HepG2 (cell line): ENCODE results near the gene ACRBP. TPM values are rescaled to one million over a fixed set of nuclear protein-coding genes. Genes with fewer than 3 reads are reported as not detected.

Source experiments
- ARNT2 ChIP-seq: sonication (generic); formaldehyde crosslinking; IDR thresholded peaks from 2 replicates; pipeline ENCODE4 v1.8.0; 2022; ENCODE audit warnings: mild to moderate bottlenecking, low read depth, missing genetic modification reagents, moderate library complexity
- CBX5 ChIP-seq: sonication (generic); formaldehyde crosslinking; IDR thresholded peaks from 2 replicates; pipeline ENCODE4 v1.4.0; 2020; ENCODE audit warnings: missing genetic modification reagents, borderline replicate concordance
- ETV5 ChIP-seq: IDR thresholded peaks from 2 replicates; pipeline ENCODE4 v1.6.1; 2018; ENCODE audit warnings: missing biosample characterization, missing genetic modification reagents, inconsistent platforms, borderline replicate concordance
- FOSL2 ChIP-seq: sonication (generic); formaldehyde crosslinking; IDR thresholded peaks from 2 replicates; pipeline ENCODE4 v1.4.0; 2020; ENCODE audit warnings: missing genetic modification reagents
- KAT8 ChIP-seq: IDR thresholded peaks from 2 replicates; pipeline ENCODE4 v1.6.1; 2016; ENCODE audit warnings: missing genetic modification reagents, missing compliant biosample characterization
- MBNL3 ChIP-seq: fragments of 250-450 bp; sonication (Bioruptor Pico); conservative IDR thresholded peaks from 2 replicates; pipeline ENCODE4 v1.8.0; 2022; ENCODE audit warnings: mild to moderate bottlenecking, inconsistent platforms
- MLLT10 ChIP-seq: sonication (generic); formaldehyde crosslinking; IDR thresholded peaks from 2 replicates; pipeline ENCODE4 v1.4.0; 2020; ENCODE audit warnings: missing genetic modification reagents
- RFX1 ChIP-seq: fragments of 450-650 bp; IDR thresholded peaks from 2 replicates; pipeline ENCODE4 v1.6.1; 2017
- TARDBP ChIP-seq: sonication (generic); formaldehyde crosslinking; IDR thresholded peaks from 2 replicates; pipeline ENCODE4 v1.8.0; 2022; ENCODE audit warnings: mild to moderate bottlenecking, missing genetic modification reagents
- ZNF232 ChIP-seq: sonication (generic); formaldehyde crosslinking; IDR thresholded peaks from 2 replicates; pipeline ENCODE4 v1.4.0; 2020; ENCODE audit warnings: missing genetic modification reagents, borderline replicate concordance
- ZNF33B ChIP-seq: sonication (generic); formaldehyde crosslinking; IDR thresholded peaks from 2 replicates; pipeline ENCODE4 v1.5.1; 2020; ENCODE audit warnings: mild to moderate bottlenecking, missing genetic modification reagents
- ZNF530 ChIP-seq: sonication (generic); formaldehyde crosslinking; IDR thresholded peaks from 2 replicates; pipeline ENCODE4 v1.5.0; 2020; ENCODE audit warnings: low read depth, mild to moderate bottlenecking, missing genetic modification reagents
- ZNF598 ChIP-seq: sonication (generic); formaldehyde crosslinking; IDR thresholded peaks from 2 replicates; pipeline ENCODE4 v1.5.1; 2020; ENCODE audit warnings: mild to moderate bottlenecking, missing genetic modification reagents, borderline replicate concordance
- polyA plus RNA-seq, 8 experiments: library from polyadenylated mRNA; depleted of rRNA in 3 of 8; stranded (reverse) in 7 of 8; unstranded in 1 of 8; fragments of >200 nt; fragmentation: Illumina TruSeq in 4 of 8; extraction: Trizol in 4 of 8; gene quantifications; 2 replicates each; pipeline versions ENCODE4 v1.2.1 to v1.2.3, GENCODE V29; 2011 to 2016; ENCODE audit warnings: low read depth in 4 of 8, missing spikeins in 1 of 8, mixed read lengths in 1 of 8; ENCODE audit not compliant: insufficient read depth in 1 of 8
- total RNA-seq, 5 experiments: library from RNA; depleted of rRNA; stranded (reverse); fragments of >200 nt; fragmentation: Illumina TruSeq; extraction: Trizol; gene quantifications; 2 replicates each; pipeline ENCODE4 v1.2.3, GENCODE V29; 2016; ENCODE audit warnings: low read depth in 1 of 5
- TF ChIP-seq, protein P1 (sequence below): sonication (generic); formaldehyde crosslinking; IDR thresholded peaks from 2 replicates; pipeline ENCODE4 v1.4.0; 2020; ENCODE audit warnings: missing genetic modification reagents, borderline replicate concordance
- TF ChIP-seq, protein P2 (sequence below): sonication (generic); formaldehyde crosslinking; IDR thresholded peaks from 2 replicates; pipeline ENCODE4 v1.5.1; 2020; ENCODE audit warnings: mild to moderate bottlenecking, missing genetic modification reagents, moderate library complexity
- TF ChIP-seq, protein P3 (sequence below): sonication (generic); formaldehyde crosslinking; IDR thresholded peaks from 2 replicates; pipeline ENCODE4 v1.4.0; 2020; ENCODE audit warnings: missing genetic modification reagents
- TF ChIP-seq, protein P4 (sequence below): sonication (generic); formaldehyde crosslinking; IDR thresholded peaks from 2 replicates; pipeline ENCODE4 v1.5.0; 2020; ENCODE audit warnings: mild to moderate bottlenecking, missing genetic modification reagents, borderline replicate concordance

ACRBP gene
- total and polyA plus RNA-seq, 2 of the 13 experiments (the other 11 are each of a cell fraction or from before 2014, with no cell fraction given), result 0.46 TPM; not detected in 1

DNA sequence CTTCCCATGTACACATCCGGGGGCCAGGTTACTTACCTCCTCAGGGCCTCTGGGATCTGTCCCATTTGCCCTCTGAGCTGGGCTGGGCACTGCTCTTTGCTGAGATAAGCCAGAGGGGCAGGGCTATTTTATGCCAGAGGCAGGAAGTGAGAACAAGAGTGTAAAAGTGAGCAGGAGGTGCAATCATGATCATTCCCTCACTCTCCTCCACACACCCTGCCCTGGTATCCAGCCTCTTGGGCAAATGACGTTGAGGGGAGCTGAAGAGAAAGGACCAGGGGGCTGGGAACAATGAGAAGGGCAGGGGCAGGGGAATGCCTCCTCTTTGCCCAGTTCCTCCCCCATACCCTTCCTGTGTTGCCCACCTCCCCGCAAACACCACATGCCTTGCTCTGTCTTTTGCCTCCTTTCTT lies 15.7 kb downstream of the ACRBP start (continued):
- TF ChIP-seq ZNF598 (CRISPR knock-in tag) (no peak), MBNL3 (no peak), RFX1 (no peak), KAT8 (0 out of 2 replicates have a peak, but pooled peaks have one; percentile 29), CBX5 (no peak), ZNF33B (CRISPR knock-in tag) (no peak), ARNT2 (no peak), TARDBP (no peak), FOSL2 (CRISPR knock-in tag) (no peak), ZNF530 (no peak), MLLT10 (CRISPR knock-in tag) (no peak), ETV5 (CRISPR knock-in tag) (peak; percentile 72), ZNF232 (CRISPR knock-in tag) (no peak)
- TF ChIP-seq, protein P1, sequence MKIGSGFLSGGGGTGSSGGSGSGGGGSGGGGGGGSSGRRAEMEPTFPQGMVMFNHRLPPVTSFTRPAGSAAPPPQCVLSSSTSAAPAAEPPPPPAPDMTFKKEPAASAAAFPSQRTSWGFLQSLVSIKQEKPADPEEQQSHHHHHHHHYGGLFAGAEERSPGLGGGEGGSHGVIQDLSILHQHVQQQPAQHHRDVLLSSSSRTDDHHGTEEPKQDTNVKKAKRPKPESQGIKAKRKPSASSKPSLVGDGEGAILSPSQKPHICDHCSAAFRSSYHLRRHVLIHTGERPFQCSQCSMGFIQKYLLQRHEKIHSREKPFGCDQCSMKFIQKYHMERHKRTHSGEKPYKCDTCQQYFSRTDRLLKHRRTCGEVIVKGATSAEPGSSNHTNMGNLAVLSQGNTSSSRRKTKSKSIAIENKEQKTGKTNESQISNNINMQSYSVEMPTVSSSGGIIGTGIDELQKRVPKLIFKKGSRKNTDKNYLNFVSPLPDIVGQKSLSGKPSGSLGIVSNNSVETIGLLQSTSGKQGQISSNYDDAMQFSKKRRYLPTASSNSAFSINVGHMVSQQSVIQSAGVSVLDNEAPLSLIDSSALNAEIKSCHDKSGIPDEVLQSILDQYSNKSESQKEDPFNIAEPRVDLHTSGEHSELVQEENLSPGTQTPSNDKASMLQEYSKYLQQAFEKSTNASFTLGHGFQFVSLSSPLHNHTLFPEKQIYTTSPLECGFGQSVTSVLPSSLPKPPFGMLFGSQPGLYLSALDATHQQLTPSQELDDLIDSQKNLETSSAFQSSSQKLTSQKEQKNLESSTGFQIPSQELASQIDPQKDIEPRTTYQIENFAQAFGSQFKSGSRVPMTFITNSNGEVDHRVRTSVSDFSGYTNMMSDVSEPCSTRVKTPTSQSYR (CRISPR knock-in tag), result no peak
- TF ChIP-seq, protein P2, sequence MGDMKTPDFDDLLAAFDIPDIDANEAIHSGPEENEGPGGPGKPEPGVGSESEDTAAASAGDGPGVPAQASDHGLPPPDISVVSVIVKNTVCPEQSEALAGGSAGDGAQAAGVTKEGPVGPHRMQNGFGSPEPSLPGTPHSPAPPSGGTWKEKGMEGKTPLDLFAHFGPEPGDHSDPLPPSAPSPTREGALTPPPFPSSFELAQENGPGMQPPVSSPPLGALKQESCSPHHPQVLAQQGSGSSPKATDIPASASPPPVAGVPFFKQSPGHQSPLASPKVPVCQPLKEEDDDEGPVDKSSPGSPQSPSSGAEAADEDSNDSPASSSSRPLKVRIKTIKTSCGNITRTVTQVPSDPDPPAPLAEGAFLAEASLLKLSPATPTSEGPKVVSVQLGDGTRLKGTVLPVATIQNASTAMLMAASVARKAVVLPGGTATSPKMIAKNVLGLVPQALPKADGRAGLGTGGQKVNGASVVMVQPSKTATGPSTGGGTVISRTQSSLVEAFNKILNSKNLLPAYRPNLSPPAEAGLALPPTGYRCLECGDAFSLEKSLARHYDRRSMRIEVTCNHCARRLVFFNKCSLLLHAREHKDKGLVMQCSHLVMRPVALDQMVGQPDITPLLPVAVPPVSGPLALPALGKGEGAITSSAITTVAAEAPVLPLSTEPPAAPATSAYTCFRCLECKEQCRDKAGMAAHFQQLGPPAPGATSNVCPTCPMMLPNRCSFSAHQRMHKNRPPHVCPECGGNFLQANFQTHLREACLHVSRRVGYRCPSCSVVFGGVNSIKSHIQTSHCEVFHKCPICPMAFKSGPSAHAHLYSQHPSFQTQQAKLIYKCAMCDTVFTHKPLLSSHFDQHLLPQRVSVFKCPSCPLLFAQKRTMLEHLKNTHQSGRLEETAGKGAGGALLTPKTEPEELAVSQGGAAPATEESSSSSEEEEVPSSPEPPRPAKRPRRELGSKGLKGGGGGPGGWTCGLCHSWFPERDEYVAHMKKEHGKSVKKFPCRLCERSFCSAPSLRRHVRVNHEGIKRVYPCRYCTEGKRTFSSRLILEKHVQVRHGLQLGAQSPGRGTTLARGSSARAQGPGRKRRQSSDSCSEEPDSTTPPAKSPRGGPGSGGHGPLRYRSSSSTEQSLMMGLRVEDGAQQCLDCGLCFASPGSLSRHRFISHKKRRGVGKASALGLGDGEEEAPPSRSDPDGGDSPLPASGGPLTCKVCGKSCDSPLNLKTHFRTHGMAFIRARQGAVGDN (CRISPR knock-in tag), result peak; percentile 34; the same call in 1 of the 2 replicates
- TF ChIP-seq, protein P3, sequence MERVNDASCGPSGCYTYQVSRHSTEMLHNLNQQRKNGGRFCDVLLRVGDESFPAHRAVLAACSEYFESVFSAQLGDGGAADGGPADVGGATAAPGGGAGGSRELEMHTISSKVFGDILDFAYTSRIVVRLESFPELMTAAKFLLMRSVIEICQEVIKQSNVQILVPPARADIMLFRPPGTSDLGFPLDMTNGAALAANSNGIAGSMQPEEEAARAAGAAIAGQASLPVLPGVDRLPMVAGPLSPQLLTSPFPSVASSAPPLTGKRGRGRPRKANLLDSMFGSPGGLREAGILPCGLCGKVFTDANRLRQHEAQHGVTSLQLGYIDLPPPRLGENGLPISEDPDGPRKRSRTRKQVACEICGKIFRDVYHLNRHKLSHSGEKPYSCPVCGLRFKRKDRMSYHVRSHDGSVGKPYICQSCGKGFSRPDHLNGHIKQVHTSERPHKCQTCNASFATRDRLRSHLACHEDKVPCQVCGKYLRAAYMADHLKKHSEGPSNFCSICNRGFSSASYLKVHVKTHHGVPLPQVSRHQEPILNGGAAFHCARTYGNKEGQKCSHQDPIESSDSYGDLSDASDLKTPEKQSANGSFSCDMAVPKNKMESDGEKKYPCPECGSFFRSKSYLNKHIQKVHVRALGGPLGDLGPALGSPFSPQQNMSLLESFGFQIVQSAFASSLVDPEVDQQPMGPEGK, result peak; percentile 37; the same call in 1 of the 2 replicates
- TF ChIP-seq, protein P4, sequence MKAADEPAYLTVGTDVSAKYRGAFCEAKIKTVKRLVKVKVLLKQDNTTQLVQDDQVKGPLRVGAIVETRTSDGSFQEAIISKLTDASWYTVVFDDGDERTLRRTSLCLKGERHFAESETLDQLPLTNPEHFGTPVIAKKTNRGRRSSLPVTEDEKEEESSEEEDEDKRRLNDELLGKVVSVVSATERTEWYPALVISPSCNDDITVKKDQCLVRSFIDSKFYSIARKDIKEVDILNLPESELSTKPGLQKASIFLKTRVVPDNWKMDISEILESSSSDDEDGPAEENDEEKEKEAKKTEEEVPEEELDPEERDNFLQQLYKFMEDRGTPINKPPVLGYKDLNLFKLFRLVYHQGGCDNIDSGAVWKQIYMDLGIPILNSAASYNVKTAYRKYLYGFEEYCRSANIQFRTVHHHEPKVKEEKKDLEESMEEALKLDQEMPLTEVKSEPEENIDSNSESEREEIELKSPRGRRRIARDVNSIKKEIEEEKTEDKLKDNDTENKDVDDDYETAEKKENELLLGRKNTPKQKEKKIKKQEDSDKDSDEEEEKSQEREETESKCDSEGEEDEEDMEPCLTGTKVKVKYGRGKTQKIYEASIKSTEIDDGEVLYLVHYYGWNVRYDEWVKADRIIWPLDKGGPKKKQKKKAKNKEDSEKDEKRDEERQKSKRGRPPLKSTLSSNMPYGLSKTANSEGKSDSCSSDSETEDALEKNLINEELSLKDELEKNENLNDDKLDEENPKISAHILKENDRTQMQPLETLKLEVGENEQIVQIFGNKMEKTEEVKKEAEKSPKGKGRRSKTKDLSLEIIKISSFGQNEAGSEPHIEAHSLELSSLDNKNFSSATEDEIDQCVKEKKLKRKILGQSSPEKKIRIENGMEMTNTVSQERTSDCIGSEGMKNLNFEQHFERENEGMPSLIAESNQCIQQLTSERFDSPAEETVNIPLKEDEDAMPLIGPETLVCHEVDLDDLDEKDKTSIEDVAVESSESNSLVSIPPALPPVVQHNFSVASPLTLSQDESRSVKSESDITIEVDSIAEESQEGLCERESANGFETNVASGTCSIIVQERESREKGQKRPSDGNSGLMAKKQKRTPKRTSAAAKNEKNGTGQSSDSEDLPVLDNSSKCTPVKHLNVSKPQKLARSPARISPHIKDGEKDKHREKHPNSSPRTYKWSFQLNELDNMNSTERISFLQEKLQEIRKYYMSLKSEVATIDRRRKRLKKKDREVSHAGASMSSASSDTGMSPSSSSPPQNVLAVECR, result 0 out of 2 replicates have a peak, but pooled peaks have one; percentile 0
